Liver (tissue), 3 donors: Measurements from ENCODE around the gene TAS2R9.

ENCODE experiments used
- CTCF ChIP-seq: fragments of 150-350 bp; IDR thresholded peaks from 2 replicates; pipeline ENCODE4 v1.5.1; 2017; ENCODE audit warnings: improper control_type of control experiment, low read depth, low read length; ENCODE audit not compliant: missing input control
- FOXA1 ChIP-seq: IDR thresholded peaks from 2 replicates; pipeline ENCODE4 v1.6.1; 2016; ENCODE audit warnings: antibody characterized with exemption
- HNF4A ChIP-seq, 2 donors: conservative IDR thresholded peaks; 2 replicates each; pipeline ENCODE4 v1.6.1; 2016; ENCODE audit warnings: antibody characterized with exemption in 2 of 2, mild to moderate bottlenecking in 2 of 2
- JUND ChIP-seq, 2 donors: IDR thresholded peaks; 2 replicates each; pipeline ENCODE4 v1.6.1; 2016; ENCODE audit warnings: antibody characterized with exemption in 2 of 2
- MAX ChIP-seq: IDR thresholded peaks from 2 replicates; pipeline ENCODE4 v1.6.1; 2016; ENCODE audit warnings: antibody characterized with exemption
- NR2F2 ChIP-seq: IDR thresholded peaks from 2 replicates; pipeline ENCODE4 v1.6.1; 2016; ENCODE audit warnings: antibody characterized with exemption
- RAD21 ChIP-seq, 2 donors: IDR thresholded peaks; 2 replicates each; pipeline ENCODE4 v1.6.1; 2016; ENCODE audit warnings: antibody characterized with exemption in 2 of 2, mild to moderate bottlenecking in 2 of 2
- REST ChIP-seq: IDR thresholded peaks from 2 replicates; pipeline ENCODE4 v1.6.1; 2016; ENCODE audit warnings: antibody characterized with exemption, mild to moderate bottlenecking
- RXRA ChIP-seq, 2 donors: IDR thresholded peaks; 2 replicates each; pipeline ENCODE4 v1.6.1; 2017 to 2018; ENCODE audit warnings: antibody characterized with exemption in 2 of 2, mild to moderate bottlenecking in 1 of 2
- SP1 ChIP-seq: IDR thresholded peaks from 2 replicates; pipeline ENCODE4 v1.6.1; 2018; ENCODE audit warnings: antibody characterized with exemption, mild to moderate bottlenecking
- TAF1 ChIP-seq: conservative IDR thresholded peaks from 2 replicates; pipeline ENCODE4 v1.6.1; 2016; ENCODE audit warnings: antibody characterized with exemption, mild to moderate bottlenecking
- YY1 ChIP-seq: IDR thresholded peaks from 2 replicates; pipeline ENCODE4 v1.6.1; 2016; ENCODE audit warnings: antibody characterized with exemption, mild to moderate bottlenecking
- ZBTB33 ChIP-seq: IDR thresholded peaks from 2 replicates; pipeline ENCODE4 v1.6.1; 2016; ENCODE audit warnings: antibody characterized with exemption
- TF ChIP-seq, protein P1 (sequence below): IDR thresholded peaks from 2 replicates; pipeline ENCODE4 v1.6.1; 2016; ENCODE audit warnings: antibody characterized with exemption
- donor health status: healthy.
- donor health status: healthy.

- TF ChIP-seq REST (no peak), CTCF (no peak), RAD21 (IDR thresholded peaks at IDR 0.05) (no peak), NR2F2 (no peak), YY1 (no peak), TAF1 (no peak), MAX (no peak), JUND (IDR thresholded peaks at IDR 0.05) (no peak), FOXA1 (no peak), SP1 (no peak), ZBTB33 (no peak), HNF4A (conservative IDR thresholded peaks at IDR 0.05) (no peak), RXRA (IDR thresholded peaks at IDR 0.05) (no peak)
- TF ChIP-seq, protein P1, sequence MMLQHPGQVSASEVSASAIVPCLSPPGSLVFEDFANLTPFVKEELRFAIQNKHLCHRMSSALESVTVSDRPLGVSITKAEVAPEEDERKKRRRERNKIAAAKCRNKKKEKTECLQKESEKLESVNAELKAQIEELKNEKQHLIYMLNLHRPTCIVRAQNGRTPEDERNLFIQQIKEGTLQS: no peak
These were observed 16.3 kb upstream of the TAS2R9 start, which contains the start of gene TAS2R10 for GRCh38 chr12:10826258-10826657.
